Transverse colon (tissue), 4 donors: Measurements from ENCODE around the gene SLC13A3. TPM values are rescaled to one million over a fixed set of nuclear protein-coding genes. Genes with fewer than 3 reads are reported as not detected.

Experiments
- DNase-seq: peaks from one replicate; pipeline ENCODE4 v3.0.0-alpha.2; 2019
- H3K27ac ChIP-seq, 4 donors: fragments of 200-600 bp; sonication (generic); 2 replicates each; pipeline ENCODE4 v1.5.1; 2016 to 2018; ENCODE audit warnings: inconsistent platforms in 4 of 4
- H3K27me3 ChIP-seq: fragments of 200-600 bp; sonication (generic); 2 replicates; pipeline ENCODE4 v1.5.1; 2017; ENCODE audit warnings: inconsistent platforms
- H3K36me3 ChIP-seq, 4 donors: fragments of 200-600 bp; sonication (generic); 2 replicates each; pipeline ENCODE4 v1.5.1; 2017 to 2019; ENCODE audit warnings: inconsistent platforms in 4 of 4
- H3K4me1 ChIP-seq, 4 donors: fragments of 200-600 bp; sonication (generic); 2 replicates each; pipeline ENCODE4 v1.5.1; 2017 to 2020; ENCODE audit warnings: inconsistent platforms in 4 of 4
- H3K4me3 ChIP-seq, 4 donors: fragments of 200-600 bp; sonication (generic); 1 replicate in 1 of 4; 2 replicates in 3 of 4; pipeline versions ENCODE4 v1.5.1 to v1.6.1; 2017 to 2019; ENCODE audit warnings: inconsistent platforms in 4 of 4
- H3K9me3 ChIP-seq, 2 donors: fragments of 200-600 bp; sonication (generic); 2 replicates each; pipeline ENCODE4 v1.5.1; 2017 to 2019; ENCODE audit warnings: inconsistent platforms in 2 of 2
- EP300 ChIP-seq: sonication (generic); formaldehyde crosslinking; IDR thresholded peaks from one replicate; pipeline ENCODE4 v1.6.1; 2017; ENCODE audit warnings: antibody characterized with exemption, low read depth
- POLR2A ChIP-seq: fragments of 450-650 bp; IDR thresholded peaks from one replicate; pipeline ENCODE4 v1.6.1; 2016; ENCODE audit warnings: antibody characterized with exemption, mild to moderate bottlenecking, moderate library complexity
- POLR2AphosphoS5 ChIP-seq, 3 donors: sonication (generic); formaldehyde crosslinking; IDR thresholded peaks; one replicate each; pipeline ENCODE4 v1.6.1; 2016; ENCODE audit warnings: antibody characterized with exemption in 3 of 3
- WGBS, 2 donors: methylation state at CpG; one replicate each; pipeline ENCODE4 v1.1.5; 2018; ENCODE audit warnings: low coverage in 1 of 2; 5-methylcytosine and 5-hydroxymethylcytosine counted together
- in situ Hi-C, 4 donors: fragments of 200-750 bp; cut with MboI; loops; one replicate each; pipeline versions ENCODE4 v1.15.0 to v1.15.1; 2017; ENCODE audit warnings: low sequenced_read_pairs in 3 of 4, low pct_ligation_motif_present in 1 of 4, low pct_unique_long_range_greater_than_20kb in 1 of 4
- intact Hi-C: fragments of 100-400 bp; cut with DNase I; formaldehyde crosslinking; loops from one replicate; pipeline ENCODE4 v1.15.1; 2023; ENCODE audit warnings: low total_unique reads
- total RNA-seq, 4 donors: library from RNA; depleted of rRNA; stranded (reverse); fragments of >200 nt; gene quantifications; one replicate each; pipeline ENCODE4 v1.1.0, GENCODE V29; 2016
- TF ChIP-seq, protein P1 (sequence below), 5 experiments: fragments of 200-600 bp in 3 of 5; fragments of 450-650 bp in 2 of 5; sonication (generic) in 3 of 5; IDR thresholded peaks; 1 replicate in 2 of 5; 2 replicates in 3 of 5; pipeline ENCODE4 v1.5.1; 2016 to 2017; ENCODE audit warnings: antibody characterized with exemption in 5 of 5, inconsistent platforms in 3 of 5, mild to moderate bottlenecking in 2 of 5, moderate library complexity in 1 of 5

SLC13A3 gene
- total RNA-seq, 4 donors from 2014 or later, result 0.14 to 0.48 TPM; not detected in 2

DNA sequence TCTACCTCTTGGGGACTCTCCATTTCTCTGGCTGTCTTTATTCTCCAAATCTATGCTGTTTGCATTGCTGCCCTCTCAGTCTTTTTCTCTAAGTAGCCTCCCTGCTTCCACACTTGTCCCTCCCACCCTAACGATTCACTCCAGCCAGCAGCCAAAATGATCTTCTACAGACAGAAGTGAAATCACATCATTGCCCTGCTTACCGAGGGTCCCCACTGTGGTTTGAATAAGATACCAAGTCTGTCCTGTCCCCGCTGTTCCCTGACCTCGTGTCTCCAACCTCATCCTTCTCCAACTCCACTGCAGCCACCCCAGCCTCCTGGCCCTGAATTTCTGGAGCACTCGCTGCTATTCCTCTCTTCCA is 89.3 kb downstream of the SLC13A3 start:
- H3K27me3 ChIP-seq, result peaks cover 3% of the 10 kb centered on the region
- intact Hi-C loops, result no loop called here
- H3K9me3 ChIP-seq, result no peaks in the 10 kb centered on the region
- in situ Hi-C loops, result no loop called here
- 0 to 47% methylated on average over 1 to 5 of the region's 5 CpGs for WGBS, 2 donors
- H3K27ac ChIP-seq, result peak overlapping the region in 3 of 4 donors; percentile 37 to 64 (median 41)
- no peaks in the 10 kb centered on the region for H3K36me3 ChIP-seq
- no peak for TF ChIP-seq POLR2AphosphoS5 (IDR thresholded peaks at IDR 0.05)
- TF ChIP-seq, protein P1, sequence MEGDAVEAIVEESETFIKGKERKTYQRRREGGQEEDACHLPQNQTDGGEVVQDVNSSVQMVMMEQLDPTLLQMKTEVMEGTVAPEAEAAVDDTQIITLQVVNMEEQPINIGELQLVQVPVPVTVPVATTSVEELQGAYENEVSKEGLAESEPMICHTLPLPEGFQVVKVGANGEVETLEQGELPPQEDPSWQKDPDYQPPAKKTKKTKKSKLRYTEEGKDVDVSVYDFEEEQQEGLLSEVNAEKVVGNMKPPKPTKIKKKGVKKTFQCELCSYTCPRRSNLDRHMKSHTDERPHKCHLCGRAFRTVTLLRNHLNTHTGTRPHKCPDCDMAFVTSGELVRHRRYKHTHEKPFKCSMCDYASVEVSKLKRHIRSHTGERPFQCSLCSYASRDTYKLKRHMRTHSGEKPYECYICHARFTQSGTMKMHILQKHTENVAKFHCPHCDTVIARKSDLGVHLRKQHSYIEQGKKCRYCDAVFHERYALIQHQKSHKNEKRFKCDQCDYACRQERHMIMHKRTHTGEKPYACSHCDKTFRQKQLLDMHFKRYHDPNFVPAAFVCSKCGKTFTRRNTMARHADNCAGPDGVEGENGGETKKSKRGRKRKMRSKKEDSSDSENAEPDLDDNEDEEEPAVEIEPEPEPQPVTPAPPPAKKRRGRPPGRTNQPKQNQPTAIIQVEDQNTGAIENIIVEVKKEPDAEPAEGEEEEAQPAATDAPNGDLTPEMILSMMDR (IDR thresholded peaks at IDR 0.05), result no peak
- TF ChIP-seq POLR2A, result no peak
- no peak for TF ChIP-seq EP300
- H3K4me1 ChIP-seq, result peaks cover 0 to 10% (median 2%) of the 10 kb centered on the region in 4 donors
- DNase-seq, result no peak
- H3K4me3 ChIP-seq, result peak overlapping the region in 2 of 4 donors; percentile 14 to 33

DNA sequence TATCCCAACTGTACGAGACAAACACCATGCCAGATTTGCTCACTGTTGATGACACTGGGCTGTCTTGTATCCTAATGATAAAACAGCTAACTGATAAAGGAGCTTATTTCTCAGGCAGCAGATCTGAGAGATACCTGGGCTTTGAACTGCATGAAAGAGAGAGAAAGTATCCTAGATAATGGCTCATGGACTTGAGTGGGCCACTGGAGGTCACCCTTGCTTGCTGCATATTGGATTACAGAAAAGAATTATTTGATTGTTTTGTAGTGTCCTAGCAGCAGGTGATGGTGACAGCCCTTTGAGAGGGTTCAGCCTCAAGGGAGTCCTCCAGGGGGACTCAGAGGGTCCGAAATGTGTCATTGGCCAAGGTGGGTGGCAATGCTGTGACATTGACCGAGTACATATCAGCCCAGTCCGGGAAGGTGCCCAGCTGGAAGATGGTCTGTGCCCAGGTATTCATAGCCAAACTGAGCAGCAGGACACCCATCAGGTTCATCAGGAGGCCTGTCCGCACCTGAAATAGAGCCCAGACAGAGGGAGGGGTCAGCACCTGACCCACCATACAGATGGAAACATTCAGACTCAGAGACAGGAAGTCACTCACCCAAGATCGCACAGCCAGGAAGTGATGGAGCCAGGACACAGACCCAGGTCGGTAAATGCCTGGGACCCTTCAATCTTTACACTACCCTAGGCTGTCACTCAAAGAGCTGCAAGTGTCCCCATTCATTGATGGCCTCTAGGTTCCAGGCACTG is 91.4 kb downstream of the SLC13A3 start:
- DNase-seq, result no peak
- in situ Hi-C loops, result no loop called here
- H3K4me1 ChIP-seq, result peaks cover 0 to 10% (median 2%) of the 10 kb centered on the region in 4 donors
- peaks cover 3% of the 10 kb centered on the region for H3K27me3 ChIP-seq
- H3K4me3 ChIP-seq, result no peak overlapping the region
- intact Hi-C loops, result no loop called here
- 76 to 85% methylated on average over 3 to 7 of the region's 7 CpGs for WGBS, 2 donors
- H3K9me3 ChIP-seq, result no peaks in the 10 kb centered on the region
- no peaks in the 10 kb centered on the region for H3K36me3 ChIP-seq
- TF ChIP-seq POLR2AphosphoS5 (IDR thresholded peaks at IDR 0.05), result no peak
- H3K27ac ChIP-seq, result no peak overlapping the region

DNA sequence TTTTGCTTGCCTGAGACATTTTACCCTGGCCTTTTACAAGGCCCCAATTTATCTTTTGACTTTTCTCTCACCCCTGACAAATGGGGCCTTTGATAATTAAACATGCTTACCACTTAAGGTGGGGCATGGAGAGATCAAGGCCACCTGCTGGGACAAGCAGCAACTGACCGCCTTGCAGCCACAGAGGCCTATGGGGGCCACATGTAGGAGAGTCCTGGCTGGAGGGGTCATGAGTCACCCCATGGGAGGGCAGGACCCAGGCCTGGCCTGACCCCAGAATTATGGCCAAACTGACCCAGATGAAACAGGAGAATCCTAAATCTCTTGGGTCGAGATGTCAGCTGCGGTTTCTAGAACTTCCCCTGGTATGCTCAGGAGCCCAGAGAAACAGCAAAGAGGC is 92.3 kb downstream of the SLC13A3 start:
- no peak for DNase-seq
- intact Hi-C loops (no loop called here), in situ Hi-C loops (no loop called here)
- H3K9me3 ChIP-seq, result no peaks in the 10 kb centered on the region
- TF ChIP-seq EP300 (no peak), POLR2A (no peak), POLR2AphosphoS5 (IDR thresholded peaks at IDR 0.05) (no peak)
- TF ChIP-seq, protein P1 (IDR thresholded peaks at IDR 0.05), result no peak
- H3K36me3 ChIP-seq, result no peaks in the 10 kb centered on the region
- H3K27me3 ChIP-seq, result peaks cover 3% of the 10 kb centered on the region
- WGBS, 2 donors, result 100% methylated on average over 3 of the region's 3 CpGs; no CpG with 5 or more reads in 1 of the 2 donors
- H3K4me3 ChIP-seq, result no peak overlapping the region
- H3K27ac ChIP-seq, result no peak overlapping the region
- peaks cover 0 to 10% (median 2%) of the 10 kb centered on the region in 4 donors for H3K4me1 ChIP-seq

DNA sequence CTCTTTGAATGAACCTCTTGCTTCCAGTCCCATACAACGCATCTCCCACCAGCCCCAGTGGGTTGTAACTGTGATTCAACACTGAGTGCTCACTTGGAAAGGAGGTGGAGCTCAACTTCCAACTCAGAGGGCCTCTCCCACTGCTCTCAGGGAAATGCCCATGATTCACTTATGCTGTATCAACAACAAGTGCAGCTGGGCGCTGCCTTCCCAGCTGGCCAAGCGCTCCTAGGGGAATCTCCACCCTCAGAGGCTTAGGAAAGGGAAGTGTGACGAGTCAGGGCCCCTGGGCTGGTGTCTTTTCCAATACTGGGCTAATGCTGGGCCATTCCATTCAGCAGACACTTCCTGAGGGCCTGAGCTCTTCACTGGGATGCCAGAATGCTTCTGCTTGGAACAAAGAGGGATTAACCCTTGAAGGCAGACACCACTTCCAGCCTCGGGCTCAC is 92.7 kb downstream of the SLC13A3 start:
- WGBS, 2 donors, result 47 to 71% methylated on average over 1 to 5 of the region's 5 CpGs
- TF ChIP-seq POLR2A (no peak), EP300 (no peak), POLR2AphosphoS5 (IDR thresholded peaks at IDR 0.05) (no peak)
- TF ChIP-seq, protein P1 (IDR thresholded peaks at IDR 0.05), result no peak
- DNase-seq, result no peak
- Histone ChIP-seq H3K27ac (no peak overlapping the region), H3K27me3 (no peaks in the 10 kb centered on the region), H3K4me1 (peaks cover 0 to 10% (median 2%) of the 10 kb centered on the region in 4 donors), H3K9me3 (no peaks in the 10 kb centered on the region), H3K36me3 (no peaks in the 10 kb centered on the region), H3K4me3 (no peak overlapping the region)
- in situ Hi-C loops (no loop called here), intact Hi-C loops (no loop called here)
